Stimulated activated naive B cell treated with anti-CD40 and anti-IgM and Interleukin-4, amounts not matched to agents 10 μg/mL and 1 μg/mL and 100 μg/mL, for 72 hours (primary cell): ENCODE measurements around the gene CSF2RB.
A peak's percentile ranks its signal among the peaks of the same experiment; 100 is the strongest.

Experiments used
- ATAC-seq, 2 donors: fragments of 150-1000 bp; cut with Tn5 transposase; replicated peaks; 2 replicates each; pipeline ENCODE4 v1.10.0; 2021; ENCODE audit warnings: moderate library complexity in 1 of 2
- DNase-seq: peaks from one replicate; pipeline ENCODE4 v3.0.0; 2021
- H3K27ac Mint-ChIP-seq: one replicate; pipeline ENCODE4 v1.8.0; 2022; ENCODE audit warnings: mild to moderate bottlenecking, mixed read lengths
- H3K27me3 Mint-ChIP-seq, 2 donors: one replicate each; pipeline ENCODE4 v1.8.0; 2022; ENCODE audit warnings: mixed read lengths in 2 of 2
- H3K36me3 Mint-ChIP-seq, 2 donors: one replicate each; pipeline ENCODE4 v1.8.0; 2022; ENCODE audit warnings: mixed read lengths in 2 of 2, mild to moderate bottlenecking in 1 of 2
- H3K4me1 Mint-ChIP-seq, 2 donors: one replicate each; pipeline ENCODE4 v1.8.0; 2022; ENCODE audit warnings: mixed read lengths in 2 of 2, mild to moderate bottlenecking in 1 of 2
- H3K4me3 Mint-ChIP-seq, 2 donors: one replicate each; pipeline ENCODE4 v1.8.0; 2022; ENCODE audit warnings: mild to moderate bottlenecking in 2 of 2, mixed read lengths in 2 of 2, moderate library complexity in 1 of 2
- H3K9me3 Mint-ChIP-seq, 2 donors: one replicate each; pipeline ENCODE4 v1.8.0; 2022; ENCODE audit warnings: mixed read lengths in 2 of 2, mild to moderate bottlenecking in 1 of 2

CSF2RB gene

GRCh38 chr22:36966851-36967540, 53.6 kb downstream of the CSF2RB start:
- Mint-ChIP-seq H3K4me3 (no peak overlapping the region), H3K4me1 (peaks cover 0 to 2% of the 10 kb centered on the region in 2 donors), H3K9me3 (no peaks in the 10 kb centered on the region), H3K36me3 (no peaks in the 10 kb centered on the region), H3K27ac (peak overlapping the region; percentile 5), H3K27me3 (peaks cover 3 to 11% of the 10 kb centered on the region in 2 donors)
- DNase-seq (no peak), ATAC-seq (no peak)

- no peak overlapping the region for H3K27ac Mint-ChIP-seq
- peaks cover 3% of the 10 kb centered on the region in 2 donors for H3K27me3 Mint-ChIP-seq
- DNase-seq, result no peak
- peaks cover 0 to 2% of the 10 kb centered on the region in 2 donors for H3K4me1 Mint-ChIP-seq
- no peak overlapping the region for H3K4me3 Mint-ChIP-seq
- no peaks in the 10 kb centered on the region for H3K36me3 Mint-ChIP-seq
- H3K9me3 Mint-ChIP-seq, result no peaks in the 10 kb centered on the region
- no peak for ATAC-seq
Observed at GRCh38 chr22:36968249-36968964, 55.0 kb downstream of the CSF2RB start.

GRCh38 chr22:36971341-36972125, 58.1 kb downstream of the CSF2RB start:
- peaks cover 6 to 7% of the 10 kb centered on the region in 2 donors for H3K27me3 Mint-ChIP-seq
- DNase-seq, result no peak
- H3K27ac Mint-ChIP-seq, result no peak overlapping the region
- no peak overlapping the region for H3K4me3 Mint-ChIP-seq
- H3K9me3 Mint-ChIP-seq, result no peaks in the 10 kb centered on the region
- H3K36me3 Mint-ChIP-seq, result no peaks in the 10 kb centered on the region
- H3K4me1 Mint-ChIP-seq, result peaks cover 0 to 1% of the 10 kb centered on the region in 2 donors
- ATAC-seq, result no peak

GRCh38 chr22:36976606-36977005, 63.2 kb downstream of the CSF2RB start:
- Mint-ChIP-seq H3K4me3 (no peak overlapping the region), H3K27ac (no peak overlapping the region), H3K36me3 (no peaks in the 10 kb centered on the region), H3K27me3 (peaks cover 4 to 6% of the 10 kb centered on the region in 2 donors), H3K9me3 (no peaks in the 10 kb centered on the region), H3K4me1 (peaks cover 12 to 20% of the 10 kb centered on the region in 2 donors)
- ATAC-seq (no peak), DNase-seq (no peak)

GRCh38 chr22:36977401-36977861, 64.0 kb downstream of the CSF2RB start:
- Mint-ChIP-seq H3K4me3 (peak overlapping the region; percentile 89 to 91), H3K27me3 (peaks cover 9 to 12% of the 10 kb centered on the region in 2 donors), H3K9me3 (no peaks in the 10 kb centered on the region), H3K27ac (peak overlapping the region; percentile 93), H3K4me1 (peaks cover 12 to 20% of the 10 kb centered on the region in 2 donors), H3K36me3 (no peaks in the 10 kb centered on the region)
- peak; percentile 58 for DNase-seq
- peak; percentile 94 for ATAC-seq

- ATAC-seq, result peak; percentile 86 to 88
- no peaks in the 10 kb centered on the region for H3K9me3 Mint-ChIP-seq
- peak overlapping the region; percentile 93 for H3K27ac Mint-ChIP-seq
- peaks cover 14 to 18% of the 10 kb centered on the region in 2 donors for H3K27me3 Mint-ChIP-seq
- DNase-seq, result peak; percentile 78
- no peaks in the 10 kb centered on the region for H3K36me3 Mint-ChIP-seq
- H3K4me1 Mint-ChIP-seq, result peaks cover 12 to 20% of the 10 kb centered on the region in 2 donors
- H3K4me3 Mint-ChIP-seq, result peak overlapping the region; percentile 89 to 91
Observed at GRCh38 chr22:36977947-36978660, 64.7 kb downstream of the CSF2RB start.

- Mint-ChIP-seq H3K4me3 (no peak overlapping the region), H3K27ac (no peak overlapping the region), H3K9me3 (no peaks in the 10 kb centered on the region), H3K36me3 (no peaks in the 10 kb centered on the region), H3K27me3 (peaks cover 19 to 26% of the 10 kb centered on the region in 2 donors), H3K4me1 (peaks cover 12 to 20% of the 10 kb centered on the region in 2 donors)
- DNase-seq (no peak), ATAC-seq (no peak)
Observed at GRCh38 chr22:36979016-36979910, 65.8 kb downstream of the CSF2RB start.

GRCh38 chr22:36981247-36981775, 67.9 kb downstream of the CSF2RB start:
- H3K27ac Mint-ChIP-seq, result no peak overlapping the region
- DNase-seq (no peak), ATAC-seq (no peak)
- H3K36me3 Mint-ChIP-seq, result peaks cover 0 to 1% of the 10 kb centered on the region in 2 donors
- H3K4me3 Mint-ChIP-seq, result no peak overlapping the region
- peaks cover 3% of the 10 kb centered on the region in 2 donors for H3K9me3 Mint-ChIP-seq
- peaks cover 19 to 20% of the 10 kb centered on the region in 2 donors for H3K27me3 Mint-ChIP-seq
- H3K4me1 Mint-ChIP-seq, result peaks cover 12 to 20% of the 10 kb centered on the region in 2 donors

GRCh38 chr22:36982136-36982535, 68.7 kb downstream of the CSF2RB start:
- peaks cover 10 to 13% of the 10 kb centered on the region in 2 donors for H3K4me1 Mint-ChIP-seq

GRCh38 chr22:36985211-36985889, 71.9 kb downstream of the CSF2RB start:
- peaks cover 0 to 1% of the 10 kb centered on the region in 2 donors for H3K4me1 Mint-ChIP-seq
- H3K9me3 Mint-ChIP-seq, result peaks cover 3% of the 10 kb centered on the region in 2 donors
- H3K27ac Mint-ChIP-seq, result no peak overlapping the region
- peaks cover 0 to 1% of the 10 kb centered on the region in 2 donors for H3K36me3 Mint-ChIP-seq
- ATAC-seq, result no peak
- no peak overlapping the region for H3K4me3 Mint-ChIP-seq
- no peak for DNase-seq
- H3K27me3 Mint-ChIP-seq, result peaks cover 34 to 42% of the 10 kb centered on the region in 2 donors

More at GRCh38 chr22:36982136-36982535, 68.7 kb downstream of the CSF2RB start:
- Mint-ChIP-seq H3K36me3 (peaks cover 0 to 1% of the 10 kb centered on the region in 2 donors), H3K27me3 (peaks cover 19 to 20% of the 10 kb centered on the region in 2 donors), H3K27ac (peak overlapping the region; percentile 16), H3K4me3 (no peak overlapping the region), H3K9me3 (peaks cover 3% of the 10 kb centered on the region in 2 donors)
- ATAC-seq (no peak), DNase-seq (no peak)

GRCh38 chr22:36986242-36986821, 72.9 kb downstream of the CSF2RB start:
- DNase-seq (no peak), ATAC-seq (no peak)
- Mint-ChIP-seq H3K27me3 (peaks cover 43 to 51% of the 10 kb centered on the region in 2 donors), H3K4me3 (no peak overlapping the region), H3K36me3 (peaks cover 0 to 1% of the 10 kb centered on the region in 2 donors), H3K27ac (no peak overlapping the region), H3K4me1 (peaks cover 0 to 1% of the 10 kb centered on the region in 2 donors), H3K9me3 (peaks cover 3% of the 10 kb centered on the region in 2 donors)
